Stimulated activated naive CD4-positive, alpha-beta T cell treated with Interleukin-2 at 50 U/mL for 16 hours (primary cell): Measurements from ENCODE around the gene ZNF341.

Experiments
- DNase-seq: peaks from one replicate; lab custom pipeline; 2025; lab: John Stamatoyannopoulos, UW

ZNF341 gene

GRCh38 chr20:33796263-33796906, 64.6 kb downstream of the ZNF341 start:
- DNase-seq = no peak

- DNase-seq = no peak
These were observed 65.2 kb downstream of the ZNF341 start for GRCh38 chr20:33796907-33797544.

GRCh38 chr20:33798444-33798843, 66.6 kb downstream of the ZNF341 start:
- DNase-seq = no peak

GRCh38 chr20:33803921-33804337, 72.1 kb downstream of the ZNF341 start:
- DNase-seq = no peak

- no peak for DNase-seq
These were observed 76.6 kb downstream of the ZNF341 start for GRCh38 chr20:33808388-33808787.

- DNase-seq = no peak
These were observed 78.5 kb downstream of the ZNF341 start for GRCh38 chr20:33810259-33810658.

GRCh38 chr20:33810885-33811775, 79.3 kb downstream of the ZNF341 start, which contains the start of gene CHMP4B:
Gene CHMP4B, plus strand, starts transcription at chr20:33811348. Its CDS starts 121 bp downstream, at chr20:33811469.
- DNase-seq = peak; percentile 98

GRCh38 chr20:33811776-33812151, 80.0 kb downstream of the ZNF341 start:
- no peak for DNase-seq

GRCh38 chr20:33812152-33812849, 80.5 kb downstream of the ZNF341 start:
- peak; percentile 21 for DNase-seq

GRCh38 chr20:33812908-33813462, 81.2 kb downstream of the ZNF341 start:
- DNase-seq = no peak

- DNase-seq = no peak
These were observed 82.5 kb downstream of the ZNF341 start for GRCh38 chr20:33814238-33814712.

- DNase-seq = no peak
These were observed 83.9 kb downstream of the ZNF341 start for GRCh38 chr20:33815671-33816070.

- no peak for DNase-seq
These were observed 84.4 kb downstream of the ZNF341 start for GRCh38 chr20:33816191-33816590.

GRCh38 chr20:33817411-33817810, 85.6 kb downstream of the ZNF341 start:
- no peak for DNase-seq

- no peak for DNase-seq
These were observed 87.7 kb downstream of the ZNF341 start for GRCh38 chr20:33819456-33819855.

GRCh38 chr20:33820362-33820761, 88.6 kb downstream of the ZNF341 start:
- DNase-seq = no peak

GRCh38 chr20:33821270-33821836, 89.6 kb downstream of the ZNF341 start:
- DNase-seq = no peak

- no peak for DNase-seq
These were observed 90.6 kb downstream of the ZNF341 start for GRCh38 chr20:33822423-33822822.

GRCh38 chr20:33822991-33823390, 91.2 kb downstream of the ZNF341 start:
- DNase-seq = no peak

GRCh38 chr20:33824852-33825251, 93.1 kb downstream of the ZNF341 start:
- DNase-seq = no peak
